ENCODE data around the gene HILPDA.
A peak's percentile ranks its signal among the peaks of the same experiment; 100 is the strongest.

The HILPDA gene

GRCh38 chr7:128409596-128410450 is 45.9 kb upstream of the HILPDA start, which contains the start of gene IMPDH1:
Gene IMPDH1 (minus strand): TSS chr7:128409982. CDS start chr7:128409901, 81 bp downstream.
- no peak for TF ChIP-seq CTCF (IDR thresholded peaks at IDR 0.05; ENCODE audit: insufficient read depth, missing control alignments)
- DNase-seq (ENCODE audit: insufficient read length, low spot score), result peak; percentile 81
- no peak for FAIRE-seq

- no peak for DNase-seq (ENCODE audit: insufficient read length, low spot score)
- FAIRE-seq, result no peak
- no peak for TF ChIP-seq CTCF (IDR thresholded peaks at IDR 0.05; ENCODE audit: insufficient read depth, missing control alignments)
These were observed 45.3 kb upstream of the HILPDA start for GRCh38 chr7:128410451-128410753.

- FAIRE-seq (no peak), DNase-seq (ENCODE audit: insufficient read length, low spot score) (no peak)
- TF ChIP-seq CTCF (IDR thresholded peaks at IDR 0.05; ENCODE audit: insufficient read depth, missing control alignments), result no peak
These were observed 40.4 kb upstream of the HILPDA start for GRCh38 chr7:128415217-128415785.

- no peak for TF ChIP-seq CTCF (IDR thresholded peaks at IDR 0.05; ENCODE audit: insufficient read depth, missing control alignments)
- no peak for FAIRE-seq
These were observed 38.6 kb upstream of the HILPDA start for GRCh38 chr7:128417071-128417470.

GRCh38 chr7:128419257-128419656 is 36.4 kb upstream of the HILPDA start:
- FAIRE-seq (no peak), DNase-seq (ENCODE audit: insufficient read length, low spot score) (no peak)
- no peak for TF ChIP-seq CTCF (IDR thresholded peaks at IDR 0.05; ENCODE audit: insufficient read depth, missing control alignments)

More at GRCh38 chr7:128417071-128417470, 38.6 kb upstream of the HILPDA start:
- DNase-seq (ENCODE audit: insufficient read length, low spot score), result no peak

- FAIRE-seq, result no peak
These were observed 34.9 kb upstream of the HILPDA start for GRCh38 chr7:128420773-128421172.

More at GRCh38 chr7:128420773-128421172, 34.9 kb upstream of the HILPDA start:
- TF ChIP-seq CTCF (IDR thresholded peaks at IDR 0.05; ENCODE audit: insufficient read depth, missing control alignments), result no peak
- no peak for DNase-seq (ENCODE audit: insufficient read length, low spot score)
